KOPT-K1 (cell line): ENCODE measurements around the gene PRRG4.
"Not testable (repeated sequence)": the region's sequence is repeated elsewhere in the genome, so short reads cannot be mapped to it uniquely, and the experiment has no call there.

Experiments used
- H3K27ac ChIP-seq: fragments of 200-600 bp; sonication (generic); 2 replicates; pipeline ENCODE4 v1.5.1; 2016; ENCODE audit warnings: antibody characterized with exemption, mild to moderate bottlenecking, low read depth, low read length; ENCODE audit not compliant: poor library complexity, severe bottlenecking
- H3K36me3 ChIP-seq: fragments of 200-600 bp; sonication (generic); 2 replicates; pipeline ENCODE4 v1.5.1; 2017; ENCODE audit warnings: antibody characterized with exemption, mild to moderate bottlenecking, low read length, moderate library complexity; ENCODE audit not compliant: insufficient read depth
- H3K9me3 ChIP-seq: fragments of 200-600 bp; sonication (generic); 2 replicates; pipeline ENCODE4 v1.5.1; 2017; ENCODE audit warnings: antibody characterized with exemption, low read length, mild to moderate bottlenecking; ENCODE audit not compliant: insufficient read depth, poor library complexity, severe bottlenecking

Gene PRRG4

DNA sequence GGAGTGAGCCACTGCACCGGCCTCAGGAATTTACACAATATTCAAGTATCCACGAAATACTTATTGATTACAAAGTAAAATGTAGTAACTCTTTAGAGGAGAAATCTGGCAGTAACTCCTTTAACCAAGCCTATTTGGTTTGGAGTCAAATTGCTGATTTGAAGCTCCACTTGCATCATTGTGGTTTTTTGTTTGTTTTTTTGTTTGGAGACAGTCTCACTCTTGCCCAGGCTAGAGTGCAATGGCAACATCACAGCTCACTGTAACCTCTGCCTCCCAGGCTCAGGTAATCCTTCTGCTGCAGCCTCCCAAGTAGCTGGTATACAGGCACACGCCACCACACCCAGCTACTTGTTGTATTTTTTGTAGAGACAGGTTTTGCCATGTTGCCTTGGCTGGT is 56.5 kb downstream of the PRRG4 start:
- Histone ChIP-seq H3K9me3 (no peaks in the 10 kb centered on the region), H3K36me3 (no peaks in the 10 kb centered on the region), H3K27ac (no peak overlapping the region)

DNA sequence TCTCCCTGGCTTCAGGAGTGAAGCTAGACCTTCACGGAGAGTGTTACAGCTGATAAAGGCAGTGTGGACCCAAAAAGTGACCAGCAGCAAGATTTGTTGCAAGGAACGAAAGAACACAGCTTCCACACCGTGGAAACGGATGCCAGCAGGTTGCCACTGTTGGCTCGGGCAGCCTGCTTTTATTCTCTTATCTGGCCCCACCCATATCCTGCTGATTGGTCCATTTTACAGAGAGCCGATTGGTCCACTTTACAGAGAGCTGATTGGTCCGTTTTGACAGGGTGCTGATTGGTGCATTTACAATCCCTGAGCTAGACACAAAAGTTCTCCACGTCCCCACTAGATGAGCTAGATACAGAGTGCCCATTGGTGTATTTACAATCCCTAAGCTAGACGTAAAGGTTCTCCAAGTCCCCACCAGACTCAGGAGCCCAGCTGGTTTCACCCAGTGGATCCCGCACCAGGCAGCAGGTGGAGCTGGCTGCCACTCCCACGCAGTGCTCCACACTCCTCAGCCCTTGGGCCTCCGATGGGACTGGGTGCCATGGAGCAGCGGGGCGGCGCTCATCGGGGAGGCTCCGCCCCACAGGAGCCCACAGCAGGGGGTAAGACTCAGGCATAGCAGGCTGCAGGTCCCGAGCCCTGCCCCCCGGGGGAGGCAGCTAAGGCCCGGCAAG is 58.1 kb downstream of the PRRG4 start:
- H3K9me3 ChIP-seq, H3K36me3 ChIP-seq, H3K27ac ChIP-seq: not testable (repeated sequence)

DNA sequence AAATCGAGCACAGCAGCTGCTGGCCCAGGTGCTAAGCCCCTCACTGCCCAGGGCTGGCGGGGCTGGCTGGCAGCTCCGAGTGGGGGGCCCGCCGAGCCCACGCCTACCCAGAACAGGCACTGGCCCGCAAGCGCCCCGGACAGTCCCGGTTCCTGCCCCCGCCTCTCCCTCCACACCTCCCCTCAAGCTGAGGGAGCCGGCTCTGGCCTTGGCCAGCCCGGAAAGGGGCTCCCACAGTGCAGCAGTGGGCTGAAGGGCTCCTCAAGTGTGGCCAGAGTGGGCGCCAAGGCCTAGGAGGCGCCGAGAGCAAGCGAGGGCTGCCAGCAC is 58.6 kb downstream of the PRRG4 start:
- not testable (repeated sequence) for H3K27ac ChIP-seq, H3K36me3 ChIP-seq, H3K9me3 ChIP-seq

DNA sequence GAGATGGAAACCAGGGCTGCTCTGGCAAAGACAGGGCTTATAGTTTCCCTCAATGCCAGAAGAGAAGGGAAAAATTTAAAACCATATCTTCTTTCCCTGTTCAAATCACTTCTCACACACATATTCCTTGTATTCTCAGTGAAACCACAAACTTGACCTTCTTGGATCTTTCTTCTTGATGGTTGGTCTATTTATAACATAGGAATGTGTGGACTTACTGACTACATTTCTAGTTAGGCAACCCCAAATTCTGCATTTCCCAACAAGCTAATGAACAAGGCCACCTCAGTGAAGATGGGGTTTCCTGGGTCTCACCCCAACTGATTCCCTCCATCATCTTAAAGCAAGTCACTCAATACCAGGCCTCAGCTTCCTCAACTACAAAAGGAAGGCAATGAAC is 59.1 kb downstream of the PRRG4 start:
- Histone ChIP-seq H3K27ac (no peak overlapping the region), H3K36me3 (no peaks in the 10 kb centered on the region), H3K9me3 (no peaks in the 10 kb centered on the region)

DNA sequence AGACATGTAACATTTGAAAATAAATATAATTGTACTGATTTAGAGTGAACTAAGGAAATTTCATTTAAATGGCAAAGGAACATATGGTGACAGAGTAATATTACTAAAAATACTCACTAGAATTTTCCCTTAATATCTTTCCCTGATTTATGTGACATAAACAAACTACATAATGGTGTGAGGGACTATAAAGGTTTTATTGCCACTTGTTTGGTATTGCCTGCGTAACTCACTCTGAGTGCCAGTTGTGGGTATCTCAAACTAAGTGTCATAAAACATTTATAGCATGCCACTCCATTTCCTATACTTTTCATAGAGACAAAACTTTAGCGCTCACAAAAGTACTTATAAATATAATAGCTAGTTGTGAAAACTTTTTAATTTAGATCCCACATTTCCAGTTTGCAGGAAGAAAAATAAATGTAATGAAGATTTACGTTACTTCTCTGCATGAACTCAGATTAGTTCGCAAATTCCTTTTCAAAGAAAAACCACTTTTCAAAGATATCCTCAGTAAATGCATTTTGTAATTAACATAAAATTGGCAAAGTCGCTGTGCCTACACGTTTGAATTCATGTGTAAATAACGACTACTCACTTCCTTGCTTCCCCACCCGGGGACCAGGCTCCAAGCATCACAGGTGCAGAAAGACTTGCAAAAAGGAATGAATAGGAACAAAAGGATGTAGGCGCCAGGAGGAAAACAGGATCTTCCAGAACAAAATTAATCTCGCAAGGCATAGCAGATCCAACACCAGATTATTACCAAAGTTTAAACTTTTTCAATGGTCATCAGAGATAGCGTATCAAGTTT is 61.3 kb downstream of the PRRG4 start:
- H3K9me3 ChIP-seq: no peaks in the 10 kb centered on the region
- no peaks in the 10 kb centered on the region for H3K36me3 ChIP-seq
- H3K27ac ChIP-seq: no peak overlapping the region

DNA sequence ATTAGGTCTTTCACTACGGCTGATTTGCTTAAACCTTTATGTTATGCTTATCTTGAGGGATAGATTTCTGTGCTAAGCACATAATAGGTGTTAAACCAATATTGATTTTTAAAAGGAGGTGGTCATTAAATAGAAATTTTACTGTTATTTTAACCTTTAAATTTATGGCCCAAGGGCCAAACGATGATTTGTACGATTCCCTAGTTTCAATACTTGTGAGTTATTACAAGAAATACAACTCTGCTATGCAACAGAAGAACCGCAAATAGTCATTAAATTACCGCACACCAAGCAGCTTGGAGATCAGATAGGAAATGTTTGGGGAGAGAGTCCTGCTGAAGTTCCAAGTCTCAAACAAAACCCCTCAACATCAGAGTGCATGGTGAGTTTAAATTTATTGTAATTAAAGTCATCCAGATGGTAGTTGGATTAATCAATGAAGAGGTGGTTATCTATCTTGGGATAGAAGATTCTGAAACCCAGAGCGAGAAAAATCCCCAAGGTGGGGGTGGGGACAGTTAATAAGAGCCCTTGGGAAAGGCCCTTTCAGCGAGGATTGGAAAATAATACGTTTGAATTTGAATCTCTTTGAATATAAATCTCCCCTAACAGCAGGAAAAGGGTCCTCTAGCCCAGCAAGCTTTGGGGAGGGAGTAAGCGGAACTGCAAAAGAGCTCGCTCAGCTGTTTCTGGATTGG is 62.1 kb downstream of the PRRG4 start:
- no peaks in the 10 kb centered on the region for H3K36me3 ChIP-seq
- H3K27ac ChIP-seq: peak overlapping the region; percentile 91
- H3K9me3 ChIP-seq: no peaks in the 10 kb centered on the region

DNA sequence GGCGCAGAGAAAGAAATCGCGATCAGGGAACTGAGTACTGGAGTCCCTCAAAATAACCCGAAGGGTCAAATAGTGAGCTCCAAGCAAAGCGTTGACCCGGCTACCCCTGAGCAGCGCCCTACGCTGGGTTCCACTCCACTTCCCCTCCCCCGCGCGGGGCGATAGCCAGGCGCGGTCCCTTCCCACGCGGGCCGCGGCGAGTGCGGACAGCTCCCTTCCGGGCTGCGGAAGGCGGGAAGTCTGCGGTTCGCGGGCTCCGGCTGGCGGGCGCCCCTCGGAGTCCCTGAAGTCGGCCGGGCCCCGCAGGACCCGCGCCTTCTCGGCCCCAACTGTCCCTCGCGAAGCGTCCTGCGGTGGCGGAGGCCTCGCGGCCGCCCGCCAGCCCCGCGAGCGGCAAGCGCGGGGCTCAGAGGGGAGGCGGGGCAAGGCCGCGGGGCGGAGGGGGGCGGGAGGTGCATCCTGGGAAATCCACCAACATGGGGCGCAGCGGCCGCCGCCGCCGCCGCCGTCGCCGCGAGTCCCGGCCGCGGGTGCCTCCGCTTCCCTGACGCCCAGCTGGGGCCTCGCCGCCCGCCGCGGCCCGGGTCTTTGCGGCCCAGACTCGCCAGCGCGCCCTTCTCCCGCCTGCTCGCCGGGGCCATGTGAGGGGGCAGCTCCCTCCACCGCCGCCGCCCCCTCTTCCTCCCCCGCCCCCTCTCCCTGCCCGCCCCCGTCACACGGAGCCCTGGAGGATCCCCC is 62.8 kb downstream of the PRRG4 start, which contains the start of gene QSER1:
Gene QSER1, plus strand, starts transcription at position 457 of the 738 bp plus-strand sequence. CDS start 315 bp downstream, outside the sequence.
- Histone ChIP-seq H3K9me3 (no peaks in the 10 kb centered on the region), H3K36me3 (no peaks in the 10 kb centered on the region), H3K27ac (peak within 1 kb of the TSS; percentile 91)

DNA sequence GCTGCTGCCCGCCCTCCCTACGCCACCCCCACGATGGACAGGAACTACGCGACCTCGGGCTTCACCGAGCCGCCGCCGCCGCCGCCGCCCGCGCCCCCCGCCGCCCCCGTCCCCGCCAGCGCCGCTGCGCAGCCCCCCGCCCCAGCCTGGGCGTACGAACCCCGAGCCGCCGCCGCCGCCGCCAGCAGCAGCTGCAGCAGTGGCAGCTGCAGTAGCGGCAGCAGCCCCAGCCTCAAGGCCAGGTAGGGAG is 63.3 kb downstream of the PRRG4 start:
- Histone ChIP-seq H3K9me3 (no peaks in the 10 kb centered on the region), H3K27ac (peak overlapping the region; percentile 91), H3K36me3 (no peaks in the 10 kb centered on the region)

DNA sequence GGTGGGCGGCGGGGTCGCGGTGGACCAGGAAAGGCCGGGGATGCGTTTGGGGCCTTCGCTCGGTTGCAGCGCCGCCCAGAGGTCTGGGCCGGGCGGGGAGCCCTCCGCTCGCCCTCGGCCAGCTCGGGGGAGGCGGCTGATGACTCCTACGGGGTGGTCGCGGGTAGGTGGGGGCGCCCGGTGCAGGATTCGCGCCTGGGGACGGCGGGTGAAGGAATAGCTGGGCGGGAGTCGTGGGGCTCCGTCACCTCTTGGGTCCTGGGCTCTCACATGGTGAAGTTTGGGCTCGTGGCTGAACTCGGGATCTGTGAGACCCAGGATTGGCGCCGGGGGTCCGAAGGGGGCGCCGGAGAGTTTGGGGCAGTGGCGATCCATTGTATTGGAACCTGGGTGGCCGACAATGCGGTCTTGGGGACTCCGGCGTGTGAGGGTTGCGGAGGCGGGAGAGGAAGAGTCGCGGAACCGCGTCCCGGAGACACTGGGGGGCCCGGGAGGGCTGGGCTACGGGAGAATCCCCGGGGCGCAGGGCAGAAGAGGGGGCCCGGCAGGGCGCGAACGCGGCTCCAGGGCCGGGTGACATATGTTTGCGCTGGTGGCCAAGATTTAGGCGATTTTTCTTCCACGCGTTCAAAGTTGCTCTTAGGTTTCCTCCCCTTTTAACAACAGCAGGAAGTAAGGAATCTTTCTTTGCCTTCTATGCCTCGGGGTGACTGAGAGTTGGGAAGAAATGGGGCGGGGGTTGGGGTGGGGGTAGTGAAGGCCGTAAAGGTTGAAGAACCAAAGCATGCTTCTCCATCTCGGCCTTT is 63.8 kb downstream of the PRRG4 start:
- Histone ChIP-seq H3K36me3 (peaks cover 1% of the 10 kb centered on the region; the same call in 1 of the 2 replicates), H3K27ac (peak overlapping the region; percentile 91), H3K9me3 (no peaks in the 10 kb centered on the region)

DNA sequence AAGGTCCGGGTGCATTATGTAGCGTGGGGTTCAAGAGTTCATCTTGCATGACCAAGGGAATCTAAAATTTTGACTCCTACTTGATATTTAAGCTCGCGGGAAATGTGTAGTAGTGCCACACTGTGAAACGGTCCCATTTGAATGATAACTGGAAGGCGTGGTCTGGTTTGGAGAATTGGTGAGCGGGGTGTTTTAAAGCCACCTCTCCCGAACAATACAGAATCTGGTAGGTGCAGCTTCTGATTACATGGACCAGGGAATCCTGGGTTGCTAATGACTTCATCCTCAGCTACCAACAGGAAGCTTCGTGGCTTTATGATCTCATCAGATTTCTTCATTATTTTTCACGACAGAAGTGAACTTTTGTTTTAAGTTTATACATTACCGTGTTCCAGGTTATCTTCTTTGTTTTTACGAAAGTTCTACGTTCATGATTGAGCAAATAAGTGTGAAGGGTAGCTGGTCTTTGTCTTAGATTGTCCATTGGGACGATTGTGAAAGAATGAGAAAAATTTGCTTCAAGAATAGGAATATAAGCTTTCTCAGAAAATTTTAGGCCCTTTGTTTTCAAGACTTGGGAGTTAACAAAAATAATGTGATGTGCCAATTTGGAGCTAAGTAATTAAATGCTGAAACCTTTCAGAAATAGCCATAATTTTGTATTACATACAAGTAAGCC is 64.6 kb downstream of the PRRG4 start:
- Histone ChIP-seq H3K9me3 (no peaks in the 10 kb centered on the region), H3K36me3 (peaks cover 8% of the 10 kb centered on the region), H3K27ac (peak overlapping the region; percentile 91)

DNA sequence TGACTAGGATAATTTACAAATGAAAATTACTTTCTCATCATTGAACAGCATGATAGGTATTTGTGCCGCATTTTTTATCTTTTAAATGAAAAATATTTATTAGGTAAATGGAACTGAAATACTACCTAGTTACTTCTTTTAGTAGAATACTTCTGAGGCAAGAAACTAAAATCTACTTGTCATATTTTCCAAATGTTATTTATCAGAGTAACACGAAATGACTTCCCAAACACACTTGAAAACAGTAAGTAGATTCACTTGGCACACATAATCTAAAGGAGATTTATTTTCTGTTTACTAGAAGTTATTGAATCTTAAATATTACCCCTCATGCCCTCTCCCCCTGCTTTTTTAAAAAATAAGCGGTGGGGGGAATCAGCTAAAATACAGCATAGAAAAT is 65.2 kb downstream of the PRRG4 start:
- peaks cover 14% of the 10 kb centered on the region for H3K36me3 ChIP-seq
- peak overlapping the region; percentile 91 for H3K27ac ChIP-seq
- H3K9me3 ChIP-seq: no peaks in the 10 kb centered on the region

DNA sequence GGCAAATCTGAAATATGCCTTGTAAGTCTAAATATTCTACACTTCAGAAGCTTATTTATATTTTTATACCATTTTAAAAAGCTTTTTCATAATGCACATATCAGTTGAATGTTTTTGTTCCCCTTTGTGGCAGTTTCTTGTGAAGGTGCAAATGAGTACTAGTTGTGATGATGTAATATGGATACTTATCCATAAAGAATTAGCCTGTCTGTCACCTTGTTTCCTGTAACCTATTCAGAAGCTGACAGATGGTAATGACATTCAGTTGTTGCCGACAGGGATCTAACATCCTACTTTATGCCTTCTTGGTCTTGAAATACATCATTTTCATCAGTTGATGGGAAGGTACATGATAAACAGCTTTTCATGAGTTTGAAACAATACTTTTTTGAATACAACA is 65.7 kb downstream of the PRRG4 start:
- H3K9me3 ChIP-seq: no peaks in the 10 kb centered on the region
- peaks cover 17% of the 10 kb centered on the region for H3K36me3 ChIP-seq
- no peak overlapping the region for H3K27ac ChIP-seq

DNA sequence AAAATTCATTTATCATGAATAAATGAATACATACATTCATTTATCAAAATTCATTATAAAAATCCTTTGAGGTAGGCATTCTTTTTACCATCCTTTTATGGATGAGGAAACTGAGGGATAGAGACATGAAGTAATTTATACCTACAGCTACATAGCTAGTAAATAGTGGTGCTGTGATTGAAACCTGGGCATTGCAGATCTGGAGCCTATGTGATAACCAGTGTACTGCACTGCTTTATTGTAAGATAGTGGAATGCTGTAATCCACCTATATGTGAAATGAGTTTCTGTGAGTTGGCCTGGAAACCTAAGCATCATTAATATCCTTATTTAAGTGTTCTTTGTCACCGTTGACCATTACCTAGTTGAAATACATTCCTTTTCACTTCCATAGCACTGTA is 67.4 kb downstream of the PRRG4 start:
- H3K36me3 ChIP-seq: peaks cover 17% of the 10 kb centered on the region
- no peak overlapping the region for H3K27ac ChIP-seq
- H3K9me3 ChIP-seq: no peaks in the 10 kb centered on the region

DNA sequence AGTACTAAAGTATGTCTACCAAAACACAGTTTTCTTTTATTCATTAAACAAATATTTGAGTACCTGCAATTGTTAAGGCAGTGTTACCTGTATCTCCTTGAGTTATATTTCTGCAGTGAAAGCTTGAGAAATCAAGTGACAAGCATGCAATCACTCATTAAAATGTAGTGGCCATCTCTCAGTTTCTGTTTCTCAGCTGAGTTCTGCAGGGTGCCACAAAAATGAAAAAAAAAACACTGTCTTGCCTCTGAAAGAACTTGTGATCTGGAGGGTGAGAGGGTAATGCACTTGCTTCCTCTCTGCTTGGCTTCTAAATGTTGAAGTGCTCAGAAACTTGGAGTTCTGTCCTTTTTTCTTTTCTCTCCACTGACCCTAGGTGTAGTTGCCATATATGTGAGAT is 69.7 kb downstream of the PRRG4 start:
- Histone ChIP-seq H3K36me3 (peaks cover 17% of the 10 kb centered on the region), H3K9me3 (no peaks in the 10 kb centered on the region), H3K27ac (no peak overlapping the region)
